ENCODE results near the gene CCDC32. TPM values are rescaled to one million over a fixed set of nuclear protein-coding genes. Genes with fewer than 3 reads are reported as not detected.

Gene CCDC32
- total RNA-seq, 1 experiment from 2014 or later, result 12.8 TPM

DNA sequence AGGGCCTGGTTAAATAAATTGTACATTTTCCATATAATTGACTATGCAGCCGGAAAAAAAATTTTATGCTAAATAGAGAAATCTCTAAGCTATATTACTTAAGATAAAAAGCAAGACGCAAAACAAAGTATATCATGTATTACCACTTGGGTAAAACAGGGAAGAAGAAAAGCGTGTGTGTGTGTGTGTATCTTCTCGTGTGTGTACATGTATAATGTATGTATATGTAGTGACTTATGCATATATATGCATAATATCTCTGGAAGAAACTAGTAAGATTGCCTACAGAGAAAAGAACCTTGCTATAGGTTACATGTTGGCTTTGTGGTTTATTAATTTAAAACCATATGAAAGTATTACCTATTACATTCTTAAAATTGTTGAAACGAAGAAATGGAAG is 48.2 kb upstream of the CCDC32 start:
- Mint-ChIP-seq H3K27ac (no peak overlapping the region), H3K9me3 (no peaks in the 10 kb centered on the region), H3K4me1 (no peaks in the 10 kb centered on the region), H3K27me3 (ENCODE audit: low read depth) (no peaks in the 10 kb centered on the region), H3K4me3 (no peak overlapping the region), H3K36me3 (peaks cover 11% of the 10 kb centered on the region)
- ChIA-PET POLR2A (no interaction called here), CTCF (no interaction called here)
- DNase-seq (ENCODE audit: low spot score) (no peak), ATAC-seq (no peak)
- TF ChIP-seq, protein P1, sequence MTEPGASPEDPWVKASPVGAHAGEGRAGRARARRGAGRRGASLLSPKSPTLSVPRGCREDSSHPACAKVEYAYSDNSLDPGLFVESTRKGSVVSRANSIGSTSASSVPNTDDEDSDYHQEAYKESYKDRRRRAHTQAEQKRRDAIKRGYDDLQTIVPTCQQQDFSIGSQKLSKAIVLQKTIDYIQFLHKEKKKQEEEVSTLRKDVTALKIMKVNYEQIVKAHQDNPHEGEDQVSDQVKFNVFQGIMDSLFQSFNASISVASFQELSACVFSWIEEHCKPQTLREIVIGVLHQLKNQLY (CRISPR knock-in tag; IDR thresholded peaks at IDR 0.05), result no peak
- no peak for TF ChIP-seq OVOL2 (CRISPR knock-in tag; IDR thresholded peaks at IDR 0.05; ENCODE audit: borderline replicate concordance)
- no peak for TF ChIP-seq ZNF138 (CRISPR knock-in tag; conservative IDR thresholded peaks at IDR 0.05)
- TF ChIP-seq MYBL2 (CRISPR knock-in tag; IDR thresholded peaks at IDR 0.05), result no peak
- no peak for TF ChIP-seq ZNF219 (CRISPR knock-in tag; IDR thresholded peaks at IDR 0.05; ENCODE audit: borderline replicate concordance)
- no peak for TF ChIP-seq EMX1 (CRISPR knock-in tag; IDR thresholded peaks at IDR 0.05)
- TF ChIP-seq GRHL2 (CRISPR knock-in tag; IDR thresholded peaks at IDR 0.05; ENCODE audit: insufficient replicate concordance, severe bottlenecking), result no peak
- no peak for TF ChIP-seq TEAD1 (CRISPR knock-in tag; IDR thresholded peaks at IDR 0.05)
- TF ChIP-seq ARID4B (CRISPR knock-in tag; IDR thresholded peaks at IDR 0.05; ENCODE audit: borderline replicate concordance), result no peak
- TF ChIP-seq GTF2I (CRISPR knock-in tag; conservative IDR thresholded peaks at IDR 0.05), result no peak
- no peak for TF ChIP-seq SP1 (CRISPR knock-in tag; conservative IDR thresholded peaks at IDR 0.05)
- no peak for TF ChIP-seq CREM (CRISPR knock-in tag; IDR thresholded peaks at IDR 0.05)
- no peak for TF ChIP-seq NFE2L1 (CRISPR knock-in tag; IDR thresholded peaks at IDR 0.05)
- TF ChIP-seq PRDM15 (CRISPR knock-in tag; IDR thresholded peaks at IDR 0.05), result no peak

DNA sequence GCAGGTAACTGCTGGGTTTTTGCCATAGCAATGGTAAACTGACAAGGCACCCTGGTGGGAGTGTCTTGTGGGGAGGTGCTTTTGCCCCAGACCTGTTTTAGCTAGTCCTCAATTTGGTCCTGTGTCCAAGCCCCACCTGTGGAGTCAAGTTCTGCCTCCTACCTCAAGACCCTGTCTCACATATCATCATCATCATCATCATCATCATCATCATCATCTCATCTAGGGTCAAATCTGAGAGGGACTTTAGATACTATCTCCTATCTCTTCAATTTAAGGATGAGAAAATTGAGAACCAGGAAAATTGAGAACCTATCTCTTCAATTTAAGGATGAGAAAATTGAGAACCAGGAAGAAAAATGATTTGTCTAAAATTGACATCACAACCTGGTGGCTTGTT is 39.1 kb upstream of the CCDC32 start:
- no peaks in the 10 kb centered on the region for H3K4me1 Mint-ChIP-seq
- POLR2A ChIA-PET, result no interaction called here
- H3K9me3 Mint-ChIP-seq, result no peaks in the 10 kb centered on the region
- no peak overlapping the region for H3K27ac Mint-ChIP-seq
- DNase-seq (ENCODE audit: low spot score), result no peak
- no peaks in the 10 kb centered on the region for H3K36me3 Mint-ChIP-seq
- H3K4me3 Mint-ChIP-seq, result no peak overlapping the region
- no peaks in the 10 kb centered on the region for H3K27me3 Mint-ChIP-seq (ENCODE audit: low read depth)
- CTCF ChIA-PET, result interaction anchor here (1.1 kb wide), 1 partner anchor 14 kb away, joined by 6 read pairs; no protein-coding TSS in a partner anchor
- ATAC-seq, result no peak
- TF ChIP-seq JUN (CRISPR knock-in tag; IDR thresholded peaks at IDR 0.05), result no peak
- TF ChIP-seq SMAD3 (CRISPR knock-in tag; IDR thresholded peaks at IDR 0.05; ENCODE audit: borderline replicate concordance), result no peak
- TF ChIP-seq CREM (CRISPR knock-in tag; IDR thresholded peaks at IDR 0.05), result no peak
- no peak for TF ChIP-seq FOXJ3 (CRISPR knock-in tag; IDR thresholded peaks at IDR 0.05; ENCODE audit: borderline replicate concordance)
- no peak for TF ChIP-seq TEAD1 (CRISPR knock-in tag; IDR thresholded peaks at IDR 0.05)
- TF ChIP-seq, protein P2, sequence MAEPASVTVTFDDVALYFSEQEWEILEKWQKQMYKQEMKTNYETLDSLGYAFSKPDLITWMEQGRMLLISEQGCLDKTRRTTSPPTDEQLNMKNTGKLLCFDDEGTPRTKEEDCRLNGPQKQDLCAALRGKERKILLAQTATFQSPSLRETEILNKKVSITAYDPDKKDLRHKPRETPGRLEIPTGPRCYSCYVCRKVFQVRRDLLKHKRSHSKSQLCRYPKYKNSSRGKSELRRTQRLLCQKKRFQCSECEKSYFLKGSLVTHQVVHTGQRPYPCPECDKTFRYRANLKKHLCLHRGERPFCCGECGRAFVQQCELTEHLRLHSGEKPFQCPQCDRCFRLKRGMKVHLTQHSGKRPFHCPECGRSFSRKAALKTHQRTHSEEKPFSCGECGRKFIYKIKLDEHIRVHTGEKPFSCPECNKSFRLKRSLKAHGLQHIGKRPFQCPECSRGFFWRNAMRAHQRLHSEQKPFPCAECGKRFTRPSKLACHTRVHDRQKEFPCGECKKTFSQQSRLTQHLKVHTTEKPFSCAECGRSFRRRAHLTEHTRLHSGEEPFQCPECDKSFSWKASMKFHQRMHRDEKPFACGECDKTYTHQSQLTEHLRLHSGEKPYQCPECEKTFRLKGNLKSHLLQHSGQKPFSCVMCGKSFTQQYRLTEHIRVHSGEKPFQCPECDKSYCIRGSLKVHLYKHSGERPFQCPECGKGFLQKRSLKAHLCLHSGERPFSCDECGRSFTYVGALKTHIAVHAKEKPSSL (CRISPR knock-in tag; conservative IDR thresholded peaks at IDR 0.05), result no peak
- TF ChIP-seq ETV6 (CRISPR knock-in tag; IDR thresholded peaks at IDR 0.05), result no peak
- no peak for TF ChIP-seq CDX4 (CRISPR knock-in tag; IDR thresholded peaks at IDR 0.05; ENCODE audit: borderline replicate concordance)
- no peak for TF ChIP-seq JAZF1 (CRISPR knock-in tag; IDR thresholded peaks at IDR 0.05)
- TF ChIP-seq ZNF317 (CRISPR knock-in tag; IDR thresholded peaks at IDR 0.05; ENCODE audit: borderline replicate concordance, low read depth), result no peak
- no peak for TF ChIP-seq ZBTB43 (CRISPR knock-in tag; IDR thresholded peaks at IDR 0.05)
